RWPE2 (cell line): ENCODE results near the gene CFAP161.

Source experiments
- ATAC-seq: fragments of 200-7000 bp; cut with Tn5 transposase; 3 replicates; pipeline ENCODE4 v1.9.1; 2021; ENCODE audit warnings: low read depth
- DNase-seq: peaks from one replicate; pipeline ENCODE4 v3.0.0-alpha.2; 2020; ENCODE audit warnings: low spot score
- H3K27ac ChIP-seq: fragments of 450-650 bp; 2 replicates; pipeline ENCODE4 v1.5.1; 2017; ENCODE audit warnings: mild to moderate bottlenecking; ENCODE audit not compliant: poor library complexity, severe bottlenecking
- H3K27me3 ChIP-seq: fragments of 250-450 bp; sonication (Bioruptor Pico); 2 replicates; pipeline ENCODE4 v1.5.1; 2021; ENCODE audit warnings: mild to moderate bottlenecking, moderate library complexity; ENCODE audit not compliant: insufficient read depth, poor library complexity, severe bottlenecking
- H3K36me3 ChIP-seq: fragments of 250-450 bp; sonication (Bioruptor Pico); 2 replicates; pipeline ENCODE4 v1.5.1; 2020; ENCODE audit warnings: low read depth, mild to moderate bottlenecking, moderate library complexity
- H3K4me1 ChIP-seq: fragments of 250-450 bp; sonication (Bioruptor Pico); 2 replicates; pipeline ENCODE4 v1.5.1; 2021; ENCODE audit warnings: mild to moderate bottlenecking, moderate library complexity; ENCODE audit not compliant: insufficient read depth, poor library complexity, severe bottlenecking
- H3K4me3 ChIP-seq: fragments of 250-450 bp; sonication (Bioruptor Pico); 2 replicates; pipeline ENCODE4 v1.5.1; 2021; ENCODE audit warnings: mild to moderate bottlenecking, moderate library complexity; ENCODE audit not compliant: severe bottlenecking
- H3K9me3 ChIP-seq: fragments of 250-450 bp; sonication (Bioruptor Pico); 2 replicates; pipeline ENCODE4 v1.5.1; 2021; ENCODE audit warnings: mild to moderate bottlenecking, moderate library complexity; ENCODE audit not compliant: severe bottlenecking
- CTCF ChIP-seq: fragments of 450-650 bp; IDR thresholded peaks from one replicate; pipeline ENCODE4 v1.5.1; 2017; ENCODE audit warnings: mild to moderate bottlenecking, moderate library complexity; ENCODE audit not compliant: poor library complexity, severe bottlenecking

The CFAP161 gene

GRCh38 chr15:81111510-81112470 lies 22.3 kb upstream of the CFAP161 start:
- no peak for DNase-seq
- no peaks in the 10 kb centered on the region for H3K36me3 ChIP-seq
- H3K4me3 ChIP-seq = no peak overlapping the region
- H3K4me1 ChIP-seq = peaks cover 51% of the 10 kb centered on the region
- H3K27me3 ChIP-seq = no peaks in the 10 kb centered on the region
- H3K27ac ChIP-seq = peak overlapping the region; percentile 87
- peak; percentile 59 for ATAC-seq
- no peak for TF ChIP-seq CTCF
- no peaks in the 10 kb centered on the region for H3K9me3 ChIP-seq

GRCh38 chr15:81113204-81113657 lies 20.8 kb upstream of the CFAP161 start:
- DNase-seq (no peak), ATAC-seq (no peak)
- Histone ChIP-seq H3K27ac (peak overlapping the region; percentile 87), H3K4me3 (no peak overlapping the region), H3K9me3 (no peaks in the 10 kb centered on the region), H3K4me1 (peaks cover 56% of the 10 kb centered on the region), H3K27me3 (no peaks in the 10 kb centered on the region), H3K36me3 (no peaks in the 10 kb centered on the region)
- TF ChIP-seq CTCF = no peak

GRCh38 chr15:81113861-81114291 lies 20.2 kb upstream of the CFAP161 start:
- Histone ChIP-seq H3K27ac (peak overlapping the region; percentile 87), H3K4me3 (no peak overlapping the region), H3K9me3 (no peaks in the 10 kb centered on the region), H3K27me3 (no peaks in the 10 kb centered on the region), H3K36me3 (no peaks in the 10 kb centered on the region), H3K4me1 (peaks cover 56% of the 10 kb centered on the region)
- ATAC-seq (peak; percentile 53), DNase-seq (no peak)
- TF ChIP-seq CTCF = no peak

GRCh38 chr15:81115054-81115939 lies 18.8 kb upstream of the CFAP161 start:
- no peak overlapping the region for H3K4me3 ChIP-seq
- ATAC-seq (no peak), DNase-seq (no peak)
- H3K27ac ChIP-seq = peak overlapping the region; percentile 76
- peaks cover 54% of the 10 kb centered on the region for H3K4me1 ChIP-seq
- no peak for TF ChIP-seq CTCF
- H3K36me3 ChIP-seq = no peaks in the 10 kb centered on the region
- H3K9me3 ChIP-seq = no peaks in the 10 kb centered on the region
- H3K27me3 ChIP-seq = no peaks in the 10 kb centered on the region
